ENCODE results near the gene CAPS.

Gene CAPS

GRCh38 chr19:5925830-5926427, 11.9 kb downstream of the CAPS start:
- no peak for DNase-seq (ENCODE audit: low read depth)
- TF ChIP-seq CTCF (conservative IDR thresholded peaks at IDR 0.05; ENCODE audit: low read depth, low read length) = no peak
- no peak overlapping the region for H3K4me3 ChIP-seq (ENCODE audit: low read length)

GRCh38 chr19:5926641-5927440, 12.8 kb downstream of the CAPS start:
- TF ChIP-seq CTCF (conservative IDR thresholded peaks at IDR 0.05; ENCODE audit: low read depth, low read length) = no peak
- H3K4me3 ChIP-seq (ENCODE audit: low read length) = no peak overlapping the region
- DNase-seq (ENCODE audit: low read depth) = no peak

- no peak overlapping the region for H3K4me3 ChIP-seq (ENCODE audit: low read length)
- no peak for DNase-seq (ENCODE audit: low read depth)
- TF ChIP-seq CTCF (conservative IDR thresholded peaks at IDR 0.05; ENCODE audit: low read depth, low read length) = no peak
Measured at GRCh38 chr19:5927441-5927821, 13.4 kb downstream of the CAPS start.

- H3K4me3 ChIP-seq (ENCODE audit: low read length) = no peak overlapping the region
- no peak for DNase-seq (ENCODE audit: low read depth)
- TF ChIP-seq CTCF (conservative IDR thresholded peaks at IDR 0.05; ENCODE audit: low read depth, low read length) = no peak
Measured at GRCh38 chr19:5929179-5929578, 15.1 kb downstream of the CAPS start.

GRCh38 chr19:5929625-5930024, 15.6 kb downstream of the CAPS start:
- no peak for DNase-seq (ENCODE audit: low read depth)
- H3K4me3 ChIP-seq (ENCODE audit: low read length) = no peak overlapping the region
- TF ChIP-seq CTCF (conservative IDR thresholded peaks at IDR 0.05; ENCODE audit: low read depth, low read length) = no peak

GRCh38 chr19:5931251-5931650, 17.2 kb downstream of the CAPS start:
- H3K4me3 ChIP-seq (ENCODE audit: low read length) = no peak overlapping the region
- no peak for DNase-seq (ENCODE audit: low read depth)
- no peak for TF ChIP-seq CTCF (conservative IDR thresholded peaks at IDR 0.05; ENCODE audit: low read depth, low read length)

GRCh38 chr19:5932146-5932545, 18.1 kb downstream of the CAPS start:
- TF ChIP-seq CTCF (conservative IDR thresholded peaks at IDR 0.05; ENCODE audit: low read depth, low read length) = no peak
- H3K4me3 ChIP-seq (ENCODE audit: low read length) = no peak overlapping the region
- DNase-seq (ENCODE audit: low read depth) = no peak
